K562 (cell line): Measurements from ENCODE around the gene HCAR1. TPM values are rescaled to one million over a fixed set of nuclear protein-coding genes. Genes with fewer than 3 reads are reported as not detected.

Experiments
- CGGBP1 ChIP-seq: fragments of 250-450 bp; sonication (Bioruptor Pico); IDR thresholded peaks from 2 replicates; pipeline ENCODE4 v1.9.0; 2021; ENCODE audit warnings: mild to moderate bottlenecking
- CHAMP1 ChIP-seq: fragments of 450-650 bp; IDR thresholded peaks from 2 replicates; pipeline ENCODE4 v1.6.1; 2016; ENCODE audit warnings: mild to moderate bottlenecking
- CXXC5 ChIP-seq: fragments of 250-450 bp; sonication (Bioruptor Pico); IDR thresholded peaks from 2 replicates; pipeline ENCODE4 v1.8.0; 2022; ENCODE audit warnings: inconsistent platforms, mild to moderate bottlenecking, moderate library complexity
- DNMT1 ChIP-seq: fragments of 450-650 bp; IDR thresholded peaks from 2 replicates; pipeline ENCODE4 v1.6.1; 2016; ENCODE audit warnings: antibody characterized with exemption, mild to moderate bottlenecking
- E2F8 ChIP-seq: fragments of 450-650 bp; IDR thresholded peaks from 2 replicates; pipeline ENCODE4 v1.7.1; 2018; ENCODE audit warnings: mild to moderate bottlenecking, low read depth; ENCODE audit not compliant: partially characterized antibody
- FIP1L1 ChIP-seq: fragments of 200-400 bp; formaldehyde crosslinking; IDR thresholded peaks from 2 replicates; pipeline ENCODE4 v1.6.1; 2018; ENCODE audit warnings: mild to moderate bottlenecking, low read depth, low read length; ENCODE audit not compliant: poor library complexity, severe bottlenecking
- GATA2 ChIP-seq: sonication (generic); formaldehyde crosslinking; IDR thresholded peaks from 2 replicates; pipeline ENCODE4 v1.4.0; 2020; ENCODE audit warnings: mild to moderate bottlenecking, missing genetic modification reagents
- IRF1 ChIP-seq: sonication (generic); formaldehyde crosslinking; IDR thresholded peaks from 2 replicates; pipeline ENCODE4 v1.8.0; 2022; ENCODE audit warnings: missing genetic modification reagents, mild to moderate bottlenecking, borderline replicate concordance
- MAX ChIP-seq: sonication (generic); formaldehyde crosslinking; IDR thresholded peaks from 2 replicates; pipeline ENCODE4 v1.9.0; 2022; ENCODE audit warnings: mild to moderate bottlenecking, missing genetic modification reagents
- MIER1 ChIP-seq: fragments of 450-650 bp; IDR thresholded peaks from 2 replicates; pipeline ENCODE4 v1.6.1; 2016; ENCODE audit warnings: antibody characterized with exemption, mild to moderate bottlenecking, low read depth
- NELFE ChIP-seq: IDR thresholded peaks from 2 replicates; pipeline ENCODE4 v1.6.1; 2011; ENCODE audit warnings: mild to moderate bottlenecking; ENCODE audit not compliant: insufficient read depth, insufficient read length
- PCBP2 ChIP-seq: fragments of 200-400 bp; formaldehyde crosslinking; IDR thresholded peaks from 2 replicates; pipeline ENCODE4 v1.6.1; 2018; ENCODE audit warnings: low read length, low read depth, mild to moderate bottlenecking, moderate library complexity; ENCODE audit not compliant: poor library complexity, severe bottlenecking
- ZNF146 ChIP-seq: IDR thresholded peaks from one replicate; pipeline ENCODE4 v1.6.1; 2018; ENCODE audit warnings: missing compliant biosample characterization; ENCODE audit not compliant: unreplicated experiment
- ZNF384 ChIP-seq: IDR thresholded peaks from 2 replicates; pipeline ENCODE4 v1.6.1; 2012; ENCODE audit warnings: low read depth, low read length, improper control_type of control experiment
- polyA plus RNA-seq, 8 experiments: library from polyadenylated mRNA; depleted of rRNA in 4 of 8; stranded (reverse) in 5 of 8; unstranded in 3 of 8; fragments of >200 nt; fragmentation: Nextera tagmentation in 2 of 8; fragmentation: Illumina TruSeq in 1 of 8; extraction: Ambion mirVana in 2 of 8; extraction: Trizol in 1 of 8; gene quantifications; 2 replicates each; pipeline versions ENCODE4 v1.2.1 to v1.2.3, GENCODE V29; 2011 to 2014; ENCODE audit warnings: inconsistent platforms in 1 of 8, missing spikeins in 1 of 8
- total RNA-seq, 7 experiments: library from RNA; depleted of rRNA in 6 of 7; stranded (reverse); fragments of >200 nt in 6 of 7; fragmentation: Illumina TruSeq in 2 of 7; extraction: Trizol in 2 of 7; gene quantifications; 2 replicates each; pipeline versions ENCODE4 v1.2.1 to v1.2.3, GENCODE V29; 2011 to 2021; ENCODE audit warnings: low replicate concordance in 1 of 7
- TF ChIP-seq, protein P1 (sequence below): fragments of 250-450 bp; sonication (Bioruptor Pico); IDR thresholded peaks from 2 replicates; pipeline ENCODE4 v1.8.0; 2022; ENCODE audit warnings: inconsistent platforms
- TF ChIP-seq, protein P2 (sequence below): fragments of 450-650 bp; formaldehyde crosslinking; IDR thresholded peaks from 2 replicates; pipeline ENCODE4 v1.4.0; 2020; ENCODE audit warnings: mild to moderate bottlenecking

HCAR1 gene
- total and polyA plus RNA-seq, 9 of the 15 experiments (the other 6 are each of a cell fraction or from before 2014, with no cell fraction given): not detected

GRCh38 chr12:122752464-122753318 lies 22.0 kb upstream of the HCAR1 start, which contains the start of gene DENR (continued):
- no peak for TF ChIP-seq E2F8
- TF ChIP-seq, protein P1, sequence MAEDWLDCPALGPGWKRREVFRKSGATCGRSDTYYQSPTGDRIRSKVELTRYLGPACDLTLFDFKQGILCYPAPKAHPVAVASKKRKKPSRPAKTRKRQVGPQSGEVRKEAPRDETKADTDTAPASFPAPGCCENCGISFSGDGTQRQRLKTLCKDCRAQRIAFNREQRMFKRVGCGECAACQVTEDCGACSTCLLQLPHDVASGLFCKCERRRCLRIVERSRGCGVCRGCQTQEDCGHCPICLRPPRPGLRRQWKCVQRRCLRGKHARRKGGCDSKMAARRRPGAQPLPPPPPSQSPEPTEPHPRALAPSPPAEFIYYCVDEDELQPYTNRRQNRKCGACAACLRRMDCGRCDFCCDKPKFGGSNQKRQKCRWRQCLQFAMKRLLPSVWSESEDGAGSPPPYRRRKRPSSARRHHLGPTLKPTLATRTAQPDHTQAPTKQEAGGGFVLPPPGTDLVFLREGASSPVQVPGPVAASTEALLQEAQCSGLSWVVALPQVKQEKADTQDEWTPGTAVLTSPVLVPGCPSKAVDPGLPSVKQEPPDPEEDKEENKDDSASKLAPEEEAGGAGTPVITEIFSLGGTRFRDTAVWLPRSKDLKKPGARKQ: no peak
- peak; percentile 98 for TF ChIP-seq CXXC5
- TF ChIP-seq IRF1: no peak
- TF ChIP-seq CHAMP1: no peak
- TF ChIP-seq MIER1: no peak
- peak; percentile 57 for TF ChIP-seq FIP1L1
- TF ChIP-seq MAX (CRISPR knock-in tag): peak; percentile 81
- no peak for TF ChIP-seq GATA2 (CRISPR knock-in tag)
- TF ChIP-seq DNMT1: no peak
- TF ChIP-seq, protein P2, sequence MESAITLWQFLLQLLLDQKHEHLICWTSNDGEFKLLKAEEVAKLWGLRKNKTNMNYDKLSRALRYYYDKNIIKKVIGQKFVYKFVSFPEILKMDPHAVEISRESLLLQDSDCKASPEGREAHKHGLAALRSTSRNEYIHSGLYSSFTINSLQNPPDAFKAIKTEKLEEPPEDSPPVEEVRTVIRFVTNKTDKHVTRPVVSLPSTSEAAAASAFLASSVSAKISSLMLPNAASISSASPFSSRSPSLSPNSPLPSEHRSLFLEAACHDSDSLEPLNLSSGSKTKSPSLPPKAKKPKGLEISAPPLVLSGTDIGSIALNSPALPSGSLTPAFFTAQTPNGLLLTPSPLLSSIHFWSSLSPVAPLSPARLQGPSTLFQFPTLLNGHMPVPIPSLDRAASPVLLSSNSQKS (CRISPR knock-in tag): no peak
- TF ChIP-seq ZNF146 (CRISPR knock-in tag): peak; percentile 13
- no peak for TF ChIP-seq CGGBP1 (CRISPR knock-in tag)
- TF ChIP-seq NELFE: no peak
- TF ChIP-seq ZNF384: no peak
- no peak for TF ChIP-seq PCBP2
